SK-N-MC (cell line): ENCODE measurements around the gene SCO2.

ENCODE experiments used
- DNase-seq: peaks from one replicate; pipeline ENCODE4 v3.0.0-alpha.2; 2011; ENCODE audit warnings: low read depth, low spot score
- H3K27ac ChIP-seq: fragments of 200-600 bp; sonication (generic); 2 replicates; pipeline ENCODE4 v1.5.1; 2016; ENCODE audit warnings: mixed run types
- H3K36me3 ChIP-seq: fragments of 200-600 bp; sonication (generic); 2 replicates; pipeline ENCODE4 v1.6.1; 2017; ENCODE audit warnings: antibody characterized with exemption, low read length, mixed read lengths; ENCODE audit not compliant: insufficient read depth
- H3K4me3 ChIP-seq: fragments of 200-600 bp; sonication (generic); 2 replicates; pipeline ENCODE4 v1.5.1; 2016
- H3K9ac ChIP-seq: fragments of 200-600 bp; sonication (generic); 2 replicates; pipeline ENCODE4 v1.8.0; 2017; ENCODE audit warnings: mixed run types, mixed read lengths; ENCODE audit not compliant: insufficient read length
- H3K9me3 ChIP-seq: fragments of 200-600 bp; sonication (generic); 2 replicates; pipeline ENCODE4 v1.6.1; 2017; ENCODE audit warnings: low read depth, mild to moderate bottlenecking, antibody characterized with exemption, low read length, moderate library complexity, mixed read lengths
- EZH2 ChIP-seq: fragments of 200-600 bp; sonication (generic); IDR thresholded peaks from one replicate; pipeline ENCODE4 v1.6.1; 2017; ENCODE audit warnings: antibody characterized with exemption
- FOXP2 ChIP-seq: optimal IDR thresholded peaks from 2 replicates; pipeline ENCODE3; 2011; ENCODE audit warnings: mild to moderate bottlenecking, moderate library complexity; ENCODE audit not compliant: insufficient read depth; ENCODE audit errors: extremely low read length, control extremely low read depth
- POLR2AphosphoS5 ChIP-seq: IDR thresholded peaks from 2 replicates; pipeline ENCODE4 v1.6.1; 2012; ENCODE audit warnings: mild to moderate bottlenecking, low read depth, low read length, borderline replicate concordance

The SCO2 gene

DNA sequence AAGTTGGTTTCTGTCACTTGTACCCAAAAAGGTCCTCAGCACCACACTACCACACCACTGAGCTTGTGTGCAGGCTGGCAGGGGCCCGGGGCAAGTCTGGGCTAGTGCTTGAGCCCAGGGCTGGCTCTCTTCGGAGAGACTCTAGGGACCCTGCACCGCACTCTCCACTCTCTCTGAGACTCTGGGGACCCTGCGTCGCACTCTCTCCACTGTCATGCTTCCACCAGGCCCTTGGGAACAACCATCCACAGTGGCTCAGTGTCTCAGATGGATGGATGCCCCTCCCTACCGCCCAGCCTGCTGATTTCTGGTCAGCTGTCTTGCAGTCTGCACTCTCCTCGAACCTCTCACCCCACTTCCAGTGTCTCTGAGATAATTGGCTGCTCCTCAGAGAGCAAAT lies 48.5 kb downstream of the SCO2 start:
- DNase-seq: no peak
- TF ChIP-seq POLR2AphosphoS5: no peak
- no peak for TF ChIP-seq EZH2
- no peak for TF ChIP-seq FOXP2
- no peak overlapping the region for H3K27ac ChIP-seq
- no peaks in the 10 kb centered on the region for H3K36me3 ChIP-seq
- H3K9ac ChIP-seq: no peak overlapping the region
- H3K4me3 ChIP-seq: no peak overlapping the region
- no peaks in the 10 kb centered on the region for H3K9me3 ChIP-seq

DNA sequence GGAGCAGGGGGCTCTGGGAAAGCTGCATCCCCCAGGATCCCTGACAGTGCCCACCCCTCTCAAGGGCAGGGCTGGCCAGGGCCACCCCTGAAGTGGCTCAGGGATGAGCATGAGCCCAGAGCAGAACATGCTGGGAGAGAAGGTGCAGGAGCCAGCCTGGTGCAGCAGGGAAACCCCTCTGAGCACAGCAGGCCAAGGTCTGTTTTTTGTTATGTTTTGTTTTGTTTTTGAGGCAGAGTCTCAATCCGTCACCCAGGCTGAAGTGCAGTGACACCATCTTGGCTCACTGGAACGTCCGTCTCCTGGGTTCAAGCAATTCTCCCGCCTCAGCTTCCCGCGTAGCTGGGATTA lies 49.8 kb downstream of the SCO2 start:
- Histone ChIP-seq H3K9ac (no peak overlapping the region), H3K27ac (no peak overlapping the region), H3K9me3 (no peaks in the 10 kb centered on the region), H3K36me3 (no peaks in the 10 kb centered on the region), H3K4me3 (peak overlapping the region; percentile 91)
- TF ChIP-seq POLR2AphosphoS5 (no peak), FOXP2 (no peak), EZH2 (no peak)
- DNase-seq: no peak

DNA sequence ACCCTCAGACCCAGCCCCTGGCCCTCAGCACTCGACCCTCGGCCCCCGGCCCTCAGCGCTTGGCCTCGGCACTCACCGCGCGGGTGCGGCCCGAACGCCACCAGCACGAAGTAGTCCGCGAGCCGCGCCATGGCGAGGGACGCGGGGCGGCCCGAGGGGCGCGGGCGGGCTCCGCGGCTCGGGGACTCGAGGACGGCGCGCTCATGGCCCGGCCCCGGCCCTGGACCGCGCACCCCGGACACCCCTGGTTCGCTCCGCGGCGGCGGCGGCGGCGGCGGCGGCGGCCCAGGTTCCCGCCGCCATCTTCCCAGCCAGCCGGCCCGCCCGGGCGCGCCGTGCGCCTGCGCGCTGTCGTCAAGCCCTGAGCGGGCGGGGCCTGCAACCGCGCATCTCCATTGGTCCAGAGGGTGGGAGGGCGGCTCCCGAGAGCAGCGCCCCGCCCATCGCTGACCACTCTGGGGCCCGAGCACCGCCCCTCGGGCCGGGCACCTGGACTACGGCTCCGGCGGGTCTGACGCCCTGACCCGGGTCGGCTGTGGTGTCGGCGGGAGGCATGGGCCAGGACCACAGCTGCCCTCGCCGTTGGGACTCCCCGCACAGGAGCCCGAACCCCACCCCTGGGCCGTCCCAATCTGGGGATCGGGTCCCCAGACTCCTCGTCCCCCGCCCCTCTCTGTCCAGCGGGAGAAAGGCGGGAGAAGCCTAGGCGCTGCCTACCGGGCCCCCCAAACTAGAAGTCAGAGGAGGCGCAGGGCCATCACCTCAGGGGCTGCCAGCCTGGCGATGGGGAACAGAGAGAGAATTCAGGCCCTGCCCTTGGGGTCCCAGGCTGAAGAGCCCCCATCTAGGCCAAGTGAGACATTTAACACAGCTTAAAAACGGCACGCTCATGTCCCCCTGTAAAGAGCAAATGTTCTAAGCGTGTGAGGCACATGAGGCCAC lies 50.4 kb downstream of the SCO2 start, which contains the start of gene SBF1:
Gene SBF1 (minus strand): TSS at position 326 of the 942 bp plus-strand sequence. CDS start 195 bp downstream, at position 131.
- Histone ChIP-seq H3K4me3 (peak within 1 kb of the TSS; percentile 91), H3K9ac (peak within 1 kb of the TSS; percentile 90), H3K27ac (peak within 1 kb of the TSS; percentile 19; the same call in 1 of the 2 replicates), H3K9me3 (no peaks in the 10 kb centered on the region), H3K36me3 (no peaks in the 10 kb centered on the region)
- no peak for DNase-seq
- no peak for TF ChIP-seq FOXP2
- no peak for TF ChIP-seq EZH2
- peak; percentile 42; the same call in 1 of the 2 replicates for TF ChIP-seq POLR2AphosphoS5

DNA sequence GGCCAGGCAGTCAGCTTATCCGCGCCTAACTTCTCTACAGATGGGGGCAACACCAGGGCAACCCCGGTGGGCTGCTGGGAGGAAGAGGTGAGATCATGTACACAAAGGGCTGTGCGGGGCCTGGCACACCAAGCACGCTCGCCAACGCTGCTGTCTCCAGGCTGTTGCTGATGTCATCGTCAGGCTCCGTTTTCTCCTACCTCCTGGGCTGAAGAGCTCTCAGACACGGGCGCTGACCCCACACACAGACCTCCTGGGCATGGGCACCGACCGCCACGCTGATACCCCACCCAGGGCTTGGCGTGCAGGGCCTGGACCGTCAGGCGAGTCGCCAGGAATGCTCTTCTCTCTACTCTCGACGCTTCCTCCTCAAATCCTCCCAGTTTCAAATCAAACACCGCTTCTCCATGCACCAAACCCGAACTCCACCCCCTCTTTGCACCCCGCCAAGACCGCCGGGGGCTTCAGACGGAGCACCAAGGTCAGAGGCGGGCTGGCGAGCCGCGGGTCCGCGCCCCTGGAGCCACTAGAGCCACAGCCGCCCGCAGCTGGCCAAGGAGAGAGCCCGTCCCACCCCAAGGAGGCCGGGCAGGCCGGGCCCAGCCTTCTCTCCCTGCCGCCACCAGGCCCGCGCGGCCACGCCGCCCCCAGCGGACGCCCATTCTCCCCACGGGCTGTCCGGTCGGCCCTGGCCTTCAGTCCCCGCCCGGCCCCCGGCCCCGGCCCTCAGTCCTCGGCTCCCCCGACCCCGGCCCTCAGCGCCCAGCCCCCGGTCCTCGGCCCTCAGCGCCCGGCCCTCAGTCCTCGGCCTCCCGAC lies 51.3 kb downstream of the SCO2 start:
- Histone ChIP-seq H3K4me3 (peak overlapping the region; percentile 91), H3K36me3 (no peaks in the 10 kb centered on the region), H3K27ac (no peak overlapping the region), H3K9ac (peak overlapping the region; percentile 90), H3K9me3 (no peaks in the 10 kb centered on the region)
- no peak for DNase-seq
- no peak for TF ChIP-seq FOXP2
- TF ChIP-seq EZH2: no peak
- no peak for TF ChIP-seq POLR2AphosphoS5
